SK-N-MC (cell line): Measurements from ENCODE around the gene LIF.

ENCODE experiments used
- EZH2 ChIP-seq: fragments of 200-600 bp; sonication (generic); IDR thresholded peaks from one replicate; pipeline ENCODE4 v1.6.1; 2017; ENCODE audit warnings: antibody characterized with exemption
- FOXP2 ChIP-seq: optimal IDR thresholded peaks from 2 replicates; pipeline ENCODE3; 2011; ENCODE audit warnings: mild to moderate bottlenecking, moderate library complexity; ENCODE audit not compliant: insufficient read depth; ENCODE audit errors: extremely low read length, control extremely low read depth
- POLR2AphosphoS5 ChIP-seq: IDR thresholded peaks from 2 replicates; pipeline ENCODE4 v1.6.1; 2012; ENCODE audit warnings: mild to moderate bottlenecking, low read depth, low read length, borderline replicate concordance

- TF ChIP-seq EZH2 (no peak), POLR2AphosphoS5 (no peak), FOXP2 (no peak)
Measured at GRCh38 chr22:30209642-30210041, 36.9 kb downstream of the LIF start.
